HG03175 (cell line): ENCODE measurements around the gene CYP24A1.

Experiments
- ATAC-seq: cut with Tn5 transposase; IDR thresholded peaks from one replicate; pipeline ENCODE4 v1.9.1; 2021; ENCODE audit warnings: mild to moderate bottlenecking, moderate library complexity; ENCODE audit not compliant: unreplicated experiment

Gene CYP24A1

GRCh38 chr20:54177378-54177777 lies 3.6 kb upstream of the CYP24A1 start:
- ATAC-seq: no peak

- ATAC-seq: no peak
Measured at GRCh38 chr20:54176610-54177009, 2.8 kb upstream of the CYP24A1 start.

DNA sequence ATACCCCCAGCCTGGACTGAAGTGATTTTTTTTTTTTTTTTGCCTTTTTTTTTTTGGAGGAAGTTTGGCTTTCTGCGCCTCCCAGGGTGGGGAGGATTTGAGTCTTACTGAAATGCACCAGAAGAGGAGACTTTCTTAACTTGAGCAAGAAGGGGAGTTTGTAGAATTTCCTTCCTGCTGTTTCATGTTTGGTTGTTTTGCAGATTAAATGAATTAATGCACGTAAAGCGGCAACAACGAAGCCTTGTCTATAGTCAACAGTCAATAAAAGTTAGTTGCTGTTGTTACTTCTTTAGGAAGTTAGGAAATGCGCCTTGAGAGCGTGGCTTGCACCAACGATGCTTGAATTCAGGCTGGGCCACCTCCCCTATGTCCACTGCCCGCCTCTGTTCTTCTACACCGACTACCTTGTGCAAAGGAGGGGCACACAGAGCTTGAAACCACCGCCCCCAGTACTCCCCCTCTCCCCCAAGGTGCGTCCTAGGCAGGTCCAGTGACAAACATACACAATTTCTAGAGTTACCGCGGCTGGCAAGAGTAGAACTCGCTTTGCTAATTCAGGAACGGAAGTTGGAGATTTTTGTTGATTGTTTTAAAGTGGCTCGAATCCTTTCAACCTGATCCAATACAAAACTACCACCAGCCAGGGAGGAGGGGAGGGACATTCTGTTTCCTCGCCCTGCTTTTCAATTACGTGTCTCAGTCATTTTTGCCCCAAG lies 830 bp upstream of the CYP24A1 start:
- ATAC-seq: no peak

- no peak for ATAC-seq
Measured at GRCh38 chr20:54172856-54173652, 732 bp downstream of the CYP24A1 start.

GRCh38 chr20:54172532-54172855 lies 1.3 kb downstream of the CYP24A1 start:
- ATAC-seq: no peak

DNA sequence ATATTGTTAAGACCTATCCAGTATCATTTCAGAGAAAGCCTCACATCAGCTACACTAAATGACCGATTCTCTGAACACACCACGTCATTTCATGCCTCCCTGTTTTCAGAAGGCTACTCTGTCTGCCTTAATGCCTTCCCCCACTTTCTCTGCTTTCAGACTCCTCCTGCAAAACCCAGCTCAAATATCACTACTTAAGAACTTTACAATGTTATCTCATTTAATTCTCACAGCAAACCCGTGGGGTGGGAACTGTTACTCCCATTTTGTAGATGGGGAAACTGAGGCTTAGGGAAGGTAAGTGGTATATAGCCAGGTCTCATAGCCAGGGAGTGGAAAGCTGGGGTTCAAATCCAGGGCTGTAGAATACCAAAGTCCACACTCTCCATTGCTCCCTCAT lies 2.8 kb downstream of the CYP24A1 start:
- ATAC-seq: no peak

- no peak for ATAC-seq
Measured at GRCh38 chr20:54170026-54170471, 3.7 kb downstream of the CYP24A1 start.

- ATAC-seq: no peak
Measured at GRCh38 chr20:54168961-54169862, 4.6 kb downstream of the CYP24A1 start.

GRCh38 chr20:54167909-54168872 lies 5.6 kb downstream of the CYP24A1 start:
- no peak for ATAC-seq

- no peak for ATAC-seq
Measured at GRCh38 chr20:54166987-54167662, 6.7 kb downstream of the CYP24A1 start.

- ATAC-seq: no peak
Measured at GRCh38 chr20:54165803-54166202, 8.0 kb downstream of the CYP24A1 start.

DNA sequence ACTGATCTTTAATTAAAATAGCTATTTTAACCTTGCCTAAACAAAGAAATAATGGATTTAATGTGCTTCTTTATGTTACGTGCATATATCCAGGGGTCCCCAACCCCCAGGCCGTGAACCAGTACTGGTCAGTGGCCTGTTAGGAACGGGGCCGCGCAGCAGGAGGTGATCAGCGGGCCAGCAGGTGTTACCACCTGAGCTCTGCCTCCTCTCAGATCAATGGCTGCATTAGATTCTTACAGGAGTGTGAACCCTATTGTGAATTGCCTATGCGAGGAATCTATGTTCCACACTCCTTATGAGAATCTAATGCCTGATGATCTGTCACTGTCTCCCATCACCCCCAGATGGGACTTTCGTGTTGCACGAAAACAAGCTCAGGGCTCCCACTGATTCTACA lies 8.8 kb downstream of the CYP24A1 start:
- ATAC-seq: no peak

DNA sequence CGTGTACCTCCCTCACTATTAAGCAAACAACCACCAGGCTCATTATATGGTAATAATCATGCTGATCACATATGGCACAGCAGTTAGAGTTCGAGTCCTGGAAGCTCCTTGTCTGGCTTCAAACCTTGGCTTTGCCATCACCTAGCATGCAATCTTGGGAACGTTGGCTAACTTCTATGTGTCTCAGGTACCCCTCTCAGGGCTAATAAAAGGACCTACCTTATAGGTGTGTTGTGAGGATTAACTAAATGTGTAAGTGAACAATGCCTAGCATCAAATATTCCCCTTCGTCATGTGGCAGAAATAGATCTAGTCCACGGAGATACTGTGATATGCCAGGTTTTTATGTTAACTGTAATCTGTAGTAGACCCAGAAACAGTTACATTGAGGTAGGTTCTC lies 10.4 kb downstream of the CYP24A1 start:
- ATAC-seq: no peak

- no peak for ATAC-seq
Measured at GRCh38 chr20:54162378-54163009, 11.3 kb downstream of the CYP24A1 start.

- no peak for ATAC-seq
Measured at GRCh38 chr20:54161821-54162149, 12.0 kb downstream of the CYP24A1 start.

DNA sequence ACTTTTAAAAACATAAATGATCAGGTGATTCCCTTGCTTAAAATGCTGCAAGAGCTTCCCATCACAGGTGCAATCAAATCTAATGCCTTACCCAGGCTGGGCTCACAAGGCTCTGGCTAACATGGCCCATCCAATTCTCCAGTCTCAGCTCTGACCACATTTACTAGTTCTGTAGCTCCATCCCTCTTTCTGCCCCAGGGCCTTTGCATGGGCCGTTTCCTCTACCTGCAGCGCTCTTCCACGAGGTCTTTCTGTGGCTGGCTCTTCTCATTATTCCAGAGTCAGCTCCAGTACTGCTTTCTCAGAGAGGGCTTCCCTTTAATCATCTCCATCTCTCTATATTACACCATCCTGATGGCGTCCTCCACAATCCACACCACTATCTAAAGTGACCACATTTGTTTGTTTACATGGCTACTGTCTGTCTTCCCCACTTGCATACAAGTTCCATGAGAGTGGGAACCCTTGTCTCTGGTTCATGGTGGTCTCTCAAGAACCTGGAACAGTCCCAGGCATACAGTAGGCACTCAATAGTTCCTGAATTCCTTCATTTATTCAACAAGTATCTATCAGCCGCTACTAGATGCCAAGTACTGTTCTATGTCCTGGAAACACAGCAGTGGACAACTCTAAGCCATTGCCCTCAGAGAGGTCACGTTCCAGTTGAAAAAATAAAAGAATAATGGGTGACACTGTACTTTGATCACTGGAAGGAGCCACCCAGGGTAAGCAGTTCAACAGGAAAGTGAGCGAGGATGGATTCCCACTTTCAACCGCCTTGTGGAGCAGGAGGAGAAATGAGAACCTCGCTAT lies 12.6 kb downstream of the CYP24A1 start:
- ATAC-seq: no peak

GRCh38 chr20:54160065-54161007 lies 13.4 kb downstream of the CYP24A1 start:
- no peak for ATAC-seq
